Mesenchymal stem cell (in vitro differentiated cells and primary cell): Measurements from ENCODE around the gene LAYN.

Source experiments
- DNase-seq: peaks from one replicate; pipeline ENCODE4 v3.0.0-alpha.2; 2013
- H2AFZ ChIP-seq: one replicate; pipeline ENCODE4 v1.6.1; 2013; ENCODE audit warnings: low read depth, mild to moderate bottlenecking, control low read depth, inconsistent platforms, low read length, moderate library complexity
- H2AK5ac ChIP-seq: 2 replicates; pipeline ENCODE4 v1.6.1; 2013; ENCODE audit warnings: low read length, moderate library complexity, mild to moderate bottlenecking, inconsistent platforms; ENCODE audit not compliant: severe bottlenecking
- H2BK120ac ChIP-seq: one replicate; pipeline ENCODE4 v1.6.1; 2013; ENCODE audit warnings: low read depth, mild to moderate bottlenecking, inconsistent platforms, low read length, moderate library complexity
- H2BK12ac ChIP-seq, 2 experiments: one replicate each; pipeline ENCODE4 v1.6.1; 2013; ENCODE audit warnings: inconsistent platforms in 2 of 2, low read length in 2 of 2, mild to moderate bottlenecking in 2 of 2, moderate library complexity in 2 of 2, control low read depth in 1 of 2
- H2BK15ac ChIP-seq: one replicate; pipeline ENCODE4 v1.6.1; 2013; ENCODE audit warnings: mild to moderate bottlenecking, low read depth, inconsistent platforms; ENCODE audit not compliant: poor library complexity, severe bottlenecking
- H2BK5ac ChIP-seq: 2 replicates; pipeline ENCODE4 v1.6.1; 2013; ENCODE audit warnings: low read depth, mild to moderate bottlenecking, low read length, control low read depth, inconsistent platforms; ENCODE audit not compliant: poor library complexity, severe bottlenecking
- H3K14ac ChIP-seq, 2 experiments: one replicate each; pipeline ENCODE4 v1.6.1; 2013; ENCODE audit warnings: inconsistent platforms in 2 of 2, low read length in 2 of 2, control low read depth in 1 of 2, mild to moderate bottlenecking in 1 of 2, moderate library complexity in 1 of 2
- H3K18ac ChIP-seq, 2 experiments: one replicate each; pipeline ENCODE4 v1.6.1; 2013; ENCODE audit warnings: inconsistent platforms in 2 of 2, low read length in 2 of 2, control low read depth in 1 of 2, low read depth in 1 of 2, mild to moderate bottlenecking in 1 of 2
- H3K23ac ChIP-seq, 2 experiments: one replicate each; pipeline ENCODE4 v1.6.1; 2013; ENCODE audit warnings: inconsistent platforms in 2 of 2, low read length in 2 of 2, mild to moderate bottlenecking in 2 of 2, moderate library complexity in 2 of 2, control low read depth in 1 of 2
- H3K27ac ChIP-seq: 2 replicates; pipeline ENCODE4 v1.5.1; 2013; ENCODE audit warnings: mild to moderate bottlenecking, moderate library complexity, low read length, control low read depth, inconsistent platforms; ENCODE audit not compliant: poor library complexity, severe bottlenecking
- H3K27me3 ChIP-seq, 2 experiments: 2 replicates each; pipeline versions ENCODE4 v1.6.1 to v1.7.0; 2013; ENCODE audit warnings: low read length in 2 of 2, mild to moderate bottlenecking in 2 of 2, moderate library complexity in 2 of 2, control low read depth in 1 of 2, inconsistent platforms in 1 of 2; ENCODE audit not compliant: control insufficient read depth in 1 of 2, insufficient read depth in 1 of 2
- H3K36me3 ChIP-seq, 2 experiments: 2 replicates each; pipeline versions ENCODE4 v1.6.1 to v1.7.0; 2013; ENCODE audit warnings: low read length in 2 of 2, control low read depth in 1 of 2, inconsistent platforms in 1 of 2, low read depth in 1 of 2, mild to moderate bottlenecking in 1 of 2; ENCODE audit not compliant: insufficient read depth in 2 of 2, control insufficient read depth in 1 of 2
- H3K4ac ChIP-seq, 2 experiments: one replicate each; pipeline ENCODE4 v1.6.1; 2013; ENCODE audit warnings: inconsistent platforms in 2 of 2, low read length in 2 of 2, mild to moderate bottlenecking in 2 of 2, moderate library complexity in 2 of 2, control low read depth in 1 of 2, low read depth in 1 of 2
- H3K4me1 ChIP-seq: 2 replicates; pipeline ENCODE4 v1.6.1; 2013; ENCODE audit warnings: low read depth, low read length, control low read depth; ENCODE audit not compliant: control insufficient read depth, insufficient read depth
- H3K4me2 ChIP-seq: 2 replicates; pipeline ENCODE4 v1.6.1; 2013; ENCODE audit warnings: low read length, mild to moderate bottlenecking, inconsistent platforms; ENCODE audit not compliant: poor library complexity, severe bottlenecking
- H3K4me3 ChIP-seq, 2 experiments: 2 replicates each; pipeline versions ENCODE4 v1.5.1 to v1.7.0; 2013; ENCODE audit warnings: low read length in 2 of 2, mild to moderate bottlenecking in 2 of 2, control low read depth in 1 of 2, low read depth in 1 of 2; ENCODE audit not compliant: insufficient read depth in 1 of 2
- H3K79me1 ChIP-seq: replicated peaks from 2 replicates; pipeline ENCODE4 v1.6.1; 2013; ENCODE audit warnings: mild to moderate bottlenecking, control low read depth, low read length, inconsistent platforms; ENCODE audit not compliant: poor library complexity, severe bottlenecking
- H3K9ac ChIP-seq: 2 replicates; pipeline ENCODE4 v1.7.0; 2013; ENCODE audit warnings: mild to moderate bottlenecking, low read length, moderate library complexity
- H3K9me3 ChIP-seq: 2 replicates; pipeline ENCODE4 v1.7.0; 2013; ENCODE audit warnings: mild to moderate bottlenecking, low read length; ENCODE audit not compliant: control insufficient read depth
- H4K8ac ChIP-seq: one replicate; pipeline ENCODE4 v1.6.1; 2013; ENCODE audit warnings: inconsistent platforms, mild to moderate bottlenecking, low read length, moderate library complexity
- H4K91ac ChIP-seq: one replicate; pipeline ENCODE4 v1.6.1; 2013; ENCODE audit warnings: mild to moderate bottlenecking, low read length, inconsistent platforms
- WGBS: methylation state at CpG from one replicate; pipeline ENCODE4 v1.1.7; 2013; ENCODE audit warnings: mixed read lengths; 5-methylcytosine and 5-hydroxymethylcytosine counted together
- small RNA-seq: library from polyadenylated mRNA; stranded (forward); fragments of <200 nt; extraction: miRNeasy Mini kit (QIAGEN cat#:217004); gene quantifications from one replicate; pipeline ENCODE3, GENCODE V24; 2013; ENCODE audit warnings: low read depth

LAYN gene

DNA sequence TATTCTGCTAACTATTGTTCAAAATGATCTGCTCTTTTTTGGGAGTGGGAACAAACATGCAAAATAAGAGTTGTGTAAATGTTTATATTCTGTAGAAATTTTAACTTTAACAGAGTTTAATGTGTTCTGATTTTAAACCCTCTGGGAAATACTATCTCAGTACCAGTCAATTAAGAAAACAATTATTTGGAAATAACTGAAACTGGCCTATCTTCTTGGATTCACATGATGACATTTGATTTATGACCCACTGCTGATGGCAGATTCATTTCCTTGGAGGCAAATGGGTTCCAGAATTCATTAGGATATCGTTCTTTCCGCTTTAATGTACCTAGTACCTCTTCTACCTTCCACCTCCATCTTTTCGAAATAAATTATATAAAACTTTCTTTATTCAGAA, 67.2 kb downstream of the LAYN start:
- H3K23ac ChIP-seq = no peak overlapping the region
- H3K18ac ChIP-seq = no peak overlapping the region
- H3K79me1 ChIP-seq = peaks cover 4% of the 10 kb centered on the region
- no peak overlapping the region for H3K27ac ChIP-seq
- H2BK120ac ChIP-seq = no peak overlapping the region
- peaks cover 1% of the 10 kb centered on the region for H3K4me1 ChIP-seq
- no peak overlapping the region for H3K4ac ChIP-seq
- no peak overlapping the region for H2BK15ac ChIP-seq
- H2AK5ac ChIP-seq = no peak overlapping the region
- H2AFZ ChIP-seq = no peak overlapping the region
- no peak overlapping the region for H3K4me2 ChIP-seq
- H3K27me3 ChIP-seq = no peaks in the 10 kb centered on the region
- H2BK5ac ChIP-seq = no peak overlapping the region
- no peak overlapping the region for H3K9ac ChIP-seq
- no peak for DNase-seq
- no peak overlapping the region for H4K8ac ChIP-seq
- H2BK12ac ChIP-seq = no peak overlapping the region
- no CpG with 5 or more reads among the region's 3 CpGs for WGBS
- no peak overlapping the region for H4K91ac ChIP-seq
- H3K36me3 ChIP-seq = no peaks in the 10 kb centered on the region
- H3K4me3 ChIP-seq = no peak overlapping the region
- H3K14ac ChIP-seq = no peak overlapping the region
- H3K9me3 ChIP-seq = no peaks in the 10 kb centered on the region

Small RNAs within 50 kb of the gene (small RNA-seq; reads per million reads assigned to genes)
- 191 reads per million, percentile 94 among the genes with 10 or more reads in this experiment for gene MIR34B
- gene MIR34C = 1,839 reads per million, percentile 98 among the genes with 10 or more reads in this experiment
